HG02763 (cell line): ENCODE data around the gene GTF3C2.

Source experiments
- ATAC-seq: cut with Tn5 transposase; IDR thresholded peaks from one replicate; pipeline ENCODE4 v1.9.1; 2021; ENCODE audit warnings: mild to moderate bottlenecking, moderate library complexity; ENCODE audit not compliant: unreplicated experiment

The GTF3C2 gene

DNA sequence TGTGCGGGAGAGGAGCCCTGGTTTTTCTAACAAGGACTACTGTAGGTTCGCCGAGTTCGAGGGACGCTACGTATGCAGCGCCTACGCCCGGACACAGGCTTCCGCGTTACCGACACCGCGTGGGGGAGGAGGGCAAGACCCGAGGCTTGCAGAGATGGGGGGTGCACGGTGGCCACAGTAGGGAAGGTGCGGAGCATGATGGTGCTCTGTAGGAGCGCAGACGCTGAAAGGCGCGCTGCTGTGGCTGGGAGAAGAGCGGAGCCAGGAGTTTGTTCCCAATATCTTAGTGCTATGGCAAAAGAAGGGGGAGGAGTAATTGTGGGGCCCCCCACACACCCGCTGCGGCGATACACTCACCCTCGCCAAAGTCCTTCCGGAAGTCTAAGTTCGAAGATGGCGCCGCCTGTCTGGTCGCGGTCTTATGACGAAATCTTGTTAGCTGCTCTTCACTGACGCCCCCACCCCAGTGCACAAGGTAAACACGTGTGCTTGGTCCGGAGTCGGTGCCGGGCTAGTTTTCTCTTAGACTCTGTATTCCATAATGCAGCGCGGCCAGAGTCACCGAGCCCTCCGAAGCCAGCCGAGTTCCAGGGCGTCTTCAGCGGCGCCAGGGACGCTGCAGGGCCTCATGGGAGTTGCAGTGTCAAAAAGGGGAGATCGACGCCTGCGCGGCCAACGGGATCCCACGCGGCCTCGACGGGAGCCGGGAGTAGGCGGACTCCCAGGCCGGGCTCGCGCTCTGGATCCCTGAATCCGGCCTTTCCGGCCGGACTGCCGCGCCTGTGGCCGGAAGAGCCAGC, at the start of gene GTF3C2:
GTF3C2 (minus strand) TSS at position 383 of the 800 bp plus-strand sequence. CDS start 13,210 bp downstream, outside the sequence.
- ATAC-seq: peak; percentile 83

- no peak for ATAC-seq
Measured at GRCh38 chr2:27400348-27401135, 44.0 kb upstream of the GTF3C2 start.

- no peak for ATAC-seq
Measured at GRCh38 chr2:27398962-27399361, 42.4 kb upstream of the GTF3C2 start.

- ATAC-seq: no peak
Measured at GRCh38 chr2:27393225-27393624, 36.7 kb upstream of the GTF3C2 start.

- ATAC-seq: no peak
Measured at GRCh38 chr2:27390822-27391679, 34.5 kb upstream of the GTF3C2 start.

DNA sequence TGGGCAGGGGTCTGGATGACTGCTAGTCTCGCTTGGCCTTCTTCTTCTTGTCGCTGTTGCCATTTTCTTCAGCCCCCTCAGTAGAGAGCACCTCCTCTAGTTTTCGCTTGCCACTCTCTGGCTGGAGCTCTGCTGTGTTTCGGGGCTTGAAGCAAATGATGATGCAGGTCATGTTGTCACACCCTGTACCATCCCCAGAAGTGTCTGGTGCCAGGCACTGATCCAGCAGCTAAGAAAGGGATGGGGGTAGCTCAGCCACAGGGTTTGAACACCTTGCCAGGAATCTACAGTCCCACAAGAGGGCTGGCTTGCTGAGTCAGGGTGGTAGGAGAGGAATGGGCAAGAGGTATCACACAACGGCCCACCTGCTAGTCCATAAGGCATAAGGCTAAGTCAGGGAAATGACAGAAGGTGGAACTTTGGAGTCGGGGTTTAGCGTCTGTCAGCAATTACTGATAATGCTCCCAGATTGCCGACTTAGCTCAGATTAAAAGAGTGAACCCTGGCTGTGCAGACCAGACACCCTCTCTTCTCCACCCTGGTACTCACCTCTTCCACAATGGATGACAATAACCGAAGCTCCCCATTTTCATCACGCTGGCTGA, 25.1 kb upstream of the GTF3C2 start:
- no peak for ATAC-seq

- ATAC-seq: peak; percentile 86
Measured at GRCh38 chr2:27380626-27381545, 24.3 kb upstream of the GTF3C2 start, which contains the start of gene ZNF513. Gene ZNF513 (minus strand): TSS chr2:27380734. CDS start chr2:27380526, 208 bp downstream.

DNA sequence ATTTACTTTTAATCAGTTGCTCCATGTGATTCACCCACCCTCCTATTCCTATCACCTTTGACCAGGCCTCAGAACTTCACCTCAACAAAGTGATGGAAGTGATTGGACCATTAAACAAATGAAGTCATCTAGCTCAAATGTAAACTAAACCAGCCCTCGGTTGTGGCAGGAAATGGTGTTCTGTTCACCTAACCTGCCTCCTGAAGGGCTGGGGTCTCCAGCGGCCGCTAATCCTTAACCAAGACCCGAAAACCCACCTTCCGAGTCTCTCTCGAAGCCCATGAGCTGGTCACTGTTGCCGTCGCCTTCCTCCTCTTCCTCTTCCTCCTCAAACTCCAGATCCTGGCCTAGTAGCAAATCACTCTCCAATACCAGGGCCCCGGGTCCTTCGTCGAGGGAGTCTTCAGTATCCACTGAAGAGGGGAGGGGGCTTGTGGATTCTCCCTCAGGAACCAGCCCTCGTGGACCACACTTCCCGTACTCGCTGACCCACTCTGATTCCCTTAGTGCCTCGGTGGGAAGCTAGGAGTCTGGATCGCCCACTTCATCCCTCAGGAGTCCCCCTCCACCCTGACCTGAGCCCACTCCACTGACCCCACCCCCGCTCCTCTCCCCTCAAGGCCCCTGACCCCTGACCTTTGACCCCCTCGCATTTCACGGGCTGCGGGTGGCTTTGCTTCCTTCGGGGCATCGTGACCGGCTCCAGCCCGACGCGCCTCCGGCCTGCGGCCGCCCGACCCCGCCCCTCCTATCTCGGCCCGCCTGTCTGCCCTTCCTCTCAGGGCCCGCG, 23.5 kb upstream of the GTF3C2 start:
- peak; percentile 30 for ATAC-seq

- ATAC-seq: no peak
Measured at GRCh38 chr2:27379383-27379835, 22.8 kb upstream of the GTF3C2 start.

- ATAC-seq: no peak
Measured at GRCh38 chr2:27378809-27379290, 22.3 kb upstream of the GTF3C2 start.

GRCh38 chr2:27378096-27378808, 21.7 kb upstream of the GTF3C2 start:
- ATAC-seq: no peak

GRCh38 chr2:27377618-27378095, 21.1 kb upstream of the GTF3C2 start:
- ATAC-seq: no peak

DNA sequence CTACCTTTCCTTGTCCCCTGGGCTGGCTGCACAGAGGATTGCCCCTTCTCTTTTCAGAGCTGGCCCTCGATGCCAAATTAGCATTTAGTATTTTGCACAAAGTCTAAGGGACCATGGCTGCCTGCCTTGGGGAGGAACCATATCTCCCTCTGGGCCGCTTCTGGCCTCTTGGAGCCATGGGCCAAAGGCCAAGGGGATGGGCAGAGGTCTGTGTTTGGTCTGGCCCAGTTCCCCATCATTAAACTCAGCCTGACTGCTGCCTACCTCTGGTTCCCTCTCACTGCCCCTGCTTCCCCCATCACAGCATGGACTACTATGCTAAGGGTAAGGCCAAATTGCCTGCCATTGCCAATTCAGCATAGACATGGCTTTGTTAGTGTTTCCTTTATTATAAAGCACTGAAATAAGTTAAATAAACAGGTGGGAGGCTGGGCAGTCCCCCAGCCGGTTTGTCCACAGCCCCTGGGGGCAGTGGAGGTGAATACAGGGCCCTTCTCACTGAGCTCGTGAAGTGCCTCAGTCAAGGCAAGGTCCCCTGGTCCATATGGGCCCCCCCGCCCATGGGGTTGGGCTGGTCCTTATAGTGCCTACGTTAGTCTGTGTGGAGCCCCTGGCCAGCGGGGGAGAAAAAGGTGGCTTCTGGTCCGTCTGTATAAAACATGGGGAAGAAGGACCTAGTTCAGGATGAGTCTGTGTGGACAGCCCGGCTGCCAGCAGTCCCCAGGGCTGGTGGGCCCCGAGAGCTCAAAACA, 20.5 kb upstream of the GTF3C2 start:
- no peak for ATAC-seq

DNA sequence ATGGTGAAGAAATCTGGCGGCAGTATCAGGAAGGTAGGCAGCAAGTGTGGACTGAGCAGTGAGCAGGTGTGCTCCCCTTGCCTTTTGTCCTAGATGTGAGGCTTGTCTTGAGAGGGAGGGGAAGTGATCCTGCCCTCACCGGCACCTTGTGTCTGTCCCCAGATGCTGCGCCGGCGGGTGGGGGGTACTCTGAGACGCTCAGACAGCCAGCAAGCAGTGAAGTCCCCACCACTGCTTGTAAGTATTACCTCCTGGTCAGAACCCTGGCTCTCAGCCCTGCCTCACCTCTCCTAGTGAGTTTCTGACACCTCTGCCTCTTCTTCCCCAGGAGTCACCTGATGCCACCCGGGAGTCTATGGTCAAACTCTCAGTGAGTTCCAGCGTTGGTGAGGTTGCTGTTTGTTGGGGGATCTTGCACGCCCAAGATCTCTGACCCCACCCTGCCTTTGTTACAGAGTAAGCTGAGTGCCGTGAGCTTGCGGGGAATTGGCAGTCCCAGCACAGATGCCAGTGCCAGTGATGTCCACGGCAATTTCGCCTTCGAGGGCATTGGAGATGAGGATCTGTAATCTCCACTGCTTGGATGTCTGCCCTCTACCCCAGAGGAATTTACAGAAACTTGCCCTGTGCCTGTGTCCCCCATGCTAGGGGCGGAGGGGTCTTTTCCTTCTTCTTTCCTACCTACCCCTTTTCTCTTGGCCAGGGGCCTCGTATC, 19.7 kb upstream of the GTF3C2 start:
- ATAC-seq: no peak

DNA sequence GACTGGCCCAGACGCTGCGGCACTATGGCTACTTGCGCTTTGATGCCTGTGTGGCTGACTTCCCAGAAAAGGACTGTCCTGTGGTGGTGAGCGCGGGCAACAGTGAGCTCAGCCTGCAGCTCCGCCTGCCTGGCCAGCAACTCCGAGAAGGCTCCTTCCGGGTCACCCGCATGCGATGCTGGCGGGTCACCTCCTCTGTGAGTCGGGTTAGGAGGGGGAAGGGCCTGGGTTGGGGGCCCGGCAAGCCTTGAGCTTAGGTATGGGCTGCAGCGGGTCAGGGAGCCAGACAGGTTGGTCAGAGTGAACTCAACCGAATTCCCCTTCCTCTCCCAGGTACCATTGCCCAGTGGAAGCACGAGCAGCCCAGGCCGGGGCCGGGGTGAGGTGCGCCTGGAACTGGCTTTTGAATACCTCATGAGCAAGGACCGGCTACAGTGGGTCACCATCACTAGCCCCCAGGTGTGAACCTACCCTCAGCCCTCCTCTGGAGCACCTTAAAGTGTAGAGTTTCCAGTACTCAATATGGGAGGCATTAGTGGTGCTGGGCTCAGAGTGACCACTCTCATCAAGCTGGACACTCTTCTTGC, 19.0 kb upstream of the GTF3C2 start:
- ATAC-seq: no peak

GRCh38 chr2:27373567-27373966, 17.0 kb upstream of the GTF3C2 start:
- no peak for ATAC-seq
